Breast epithelium (tissue), 4 donors: ENCODE measurements around the gene TEKTIP1. TPM values are rescaled to one million over a fixed set of nuclear protein-coding genes. Genes with fewer than 3 reads are reported as not detected.

ENCODE experiments used
- DNase-seq, 2 donors: peaks; one replicate each; pipeline ENCODE4 v3.0.0-alpha.2; 2019; ENCODE audit warnings: low spot score in 2 of 2
- H3K27ac ChIP-seq, 2 donors: fragments of 200-600 bp; sonication (generic) in 1 of 2; one replicate each; pipeline ENCODE4 v1.5.1; 2016 to 2019; ENCODE audit warnings: mild to moderate bottlenecking in 1 of 2
- H3K27me3 ChIP-seq, 2 donors: fragments of 200-600 bp; sonication (generic) in 1 of 2; one replicate each; pipeline versions ENCODE4 v1.5.1 to v1.6.0; 2017 to 2019; ENCODE audit warnings: control low read depth in 1 of 2, mild to moderate bottlenecking in 1 of 2
- H3K36me3 ChIP-seq: fragments of 200-600 bp; one replicate; pipeline ENCODE4 v1.5.1; 2019
- H3K4me1 ChIP-seq, 2 donors: fragments of 200-600 bp; sonication (generic); one replicate each; pipeline ENCODE4 v1.5.1; 2016 to 2019; ENCODE audit warnings: control low read depth in 1 of 2
- H3K4me3 ChIP-seq, 3 donors: fragments of 200-600 bp; sonication (generic); 1 replicate in 2 of 3; 2 replicates in 1 of 3; pipeline ENCODE4 v1.5.1; 2016 to 2019; ENCODE audit warnings: mild to moderate bottlenecking in 3 of 3, moderate library complexity in 2 of 3
- H3K9me3 ChIP-seq, 2 donors: fragments of 200-600 bp; sonication (generic) in 1 of 2; one replicate each; pipeline ENCODE4 v1.5.1; 2016 to 2019; ENCODE audit warnings: control low read depth in 1 of 2
- CTCF ChIP-seq, 3 donors: fragments of 450-650 bp; IDR thresholded peaks; one replicate each; pipeline ENCODE4 v1.5.1; 2016 to 2017; ENCODE audit warnings: antibody characterized with exemption in 3 of 3, mild to moderate bottlenecking in 3 of 3, moderate library complexity in 3 of 3
- POLR2A ChIP-seq: fragments of 450-650 bp; IDR thresholded peaks from one replicate; pipeline ENCODE4 v1.6.1; 2016; ENCODE audit warnings: antibody characterized with exemption, mild to moderate bottlenecking, moderate library complexity
- POLR2AphosphoS5 ChIP-seq, 3 donors: sonication (generic); formaldehyde crosslinking; IDR thresholded peaks; one replicate each; pipeline ENCODE4 v1.6.1; 2017; ENCODE audit warnings: antibody characterized with exemption in 3 of 3
- intact Hi-C: fragments of 100-400 bp; cut with DNase I; formaldehyde crosslinking; loops from one replicate; pipeline ENCODE4 v1.15.1; 2023; ENCODE audit warnings: low total_unique reads
- total RNA-seq, 3 donors: library from RNA; depleted of rRNA; stranded (reverse); fragments of >200 nt; gene quantifications; one replicate each; pipeline ENCODE4 v1.1.0, GENCODE V29; 2016

TEKTIP1 gene
- total RNA-seq, 3 donors from 2014 or later: 2.0 TPM; not detected in 2

- Histone ChIP-seq H3K4me3 (peak overlapping the region; percentile 90 to 96 (median 95)), H3K36me3 (no peaks in the 10 kb centered on the region), H3K27ac (peak overlapping the region; percentile 44 to 89), H3K27me3 (no peaks in the 10 kb centered on the region), H3K4me1 (no peaks in the 10 kb centered on the region), H3K9me3 (no peaks in the 10 kb centered on the region)
- DNase-seq: peak; percentile 81 to 94
- no peak for TF ChIP-seq CTCF (IDR thresholded peaks at IDR 0.05)
- no peak for TF ChIP-seq POLR2AphosphoS5 (IDR thresholded peaks at IDR 0.05)
- TF ChIP-seq POLR2A: no peak
- intact Hi-C loops: no loop called here
Observed at GRCh38 chr19:3573858-3574637, 35.1 kb downstream of the TEKTIP1 start.

GRCh38 chr19:3575260-3575741, 36.3 kb downstream of the TEKTIP1 start:
- no peaks in the 10 kb centered on the region for H3K36me3 ChIP-seq
- H3K27ac ChIP-seq: no peak overlapping the region
- no peak overlapping the region for H3K4me3 ChIP-seq
- no peak for DNase-seq
- H3K9me3 ChIP-seq: no peaks in the 10 kb centered on the region
- no peak for TF ChIP-seq POLR2AphosphoS5 (IDR thresholded peaks at IDR 0.05)
- no peak for TF ChIP-seq POLR2A
- no peak for TF ChIP-seq CTCF (IDR thresholded peaks at IDR 0.05)
- H3K27me3 ChIP-seq: no peaks in the 10 kb centered on the region
- H3K4me1 ChIP-seq: no peaks in the 10 kb centered on the region
- intact Hi-C loops: no loop called here

GRCh38 chr19:3575949-3576673, 37.1 kb downstream of the TEKTIP1 start:
- H3K4me3 ChIP-seq: peak overlapping the region in 1 of 3 donors; percentile 25
- no peak overlapping the region for H3K27ac ChIP-seq
- TF ChIP-seq POLR2A (no peak), CTCF (IDR thresholded peaks at IDR 0.05) (no peak), POLR2AphosphoS5 (IDR thresholded peaks at IDR 0.05) (no peak)
- DNase-seq: no peak
- no peaks in the 10 kb centered on the region for H3K36me3 ChIP-seq
- H3K27me3 ChIP-seq: no peaks in the 10 kb centered on the region
- intact Hi-C loops: no loop called here
- H3K4me1 ChIP-seq: no peaks in the 10 kb centered on the region
- no peaks in the 10 kb centered on the region for H3K9me3 ChIP-seq

- intact Hi-C loops: no loop called here
- no peak for TF ChIP-seq POLR2AphosphoS5 (IDR thresholded peaks at IDR 0.05)
- no peak for TF ChIP-seq POLR2A
- no peak for TF ChIP-seq CTCF (IDR thresholded peaks at IDR 0.05)
- no peaks in the 10 kb centered on the region for H3K36me3 ChIP-seq
- H3K27ac ChIP-seq: no peak overlapping the region
- no peaks in the 10 kb centered on the region for H3K9me3 ChIP-seq
- no peaks in the 10 kb centered on the region for H3K27me3 ChIP-seq
- peak overlapping the region in 2 of 3 donors; percentile 25 to 33 for H3K4me3 ChIP-seq
- no peak for DNase-seq
- H3K4me1 ChIP-seq: no peaks in the 10 kb centered on the region
Observed at GRCh38 chr19:3576696-3577443, 37.9 kb downstream of the TEKTIP1 start.
